Nucleus accumbens (tissue), 56 donors: Measurements from ENCODE around the gene IPPK.
"Not testable (repeated sequence)": the region's sequence is repeated elsewhere in the genome, so short reads cannot be mapped to it uniquely, and the experiment has no call there.

ENCODE experiments used
- DNase-seq, 56 donors: peaks; one replicate each; lab custom pipeline; 2025; lab: John Stamatoyannopoulos, UW

The IPPK gene

GRCh38 chr9:92639791-92640271, 30.1 kb downstream of the IPPK start:
- no peak for DNase-seq

GRCh38 chr9:92639124-92639523, 30.8 kb downstream of the IPPK start:
- no peak for DNase-seq

GRCh38 chr9:92638621-92639101, 31.3 kb downstream of the IPPK start:
- DNase-seq, result no peak

- DNase-seq, result no peak
These were observed 31.9 kb downstream of the IPPK start for GRCh38 chr9:92637886-92638620.

- no peak for DNase-seq
These were observed 32.6 kb downstream of the IPPK start for GRCh38 chr9:92637326-92637725.

- DNase-seq, result no peak
These were observed 33.3 kb downstream of the IPPK start for GRCh38 chr9:92636627-92637026.

GRCh38 chr9:92635760-92636159, 34.2 kb downstream of the IPPK start:
- no peak for DNase-seq

- DNase-seq, result peak in 47 of 56 donors; percentile 10 to 81 (median 44)
These were observed 35.0 kb downstream of the IPPK start for GRCh38 chr9:92634712-92635605.

- DNase-seq, result no peak
These were observed 36.2 kb downstream of the IPPK start for GRCh38 chr9:92633614-92634278.

- DNase-seq, result no peak
These were observed 37.3 kb downstream of the IPPK start for GRCh38 chr9:92632641-92633040.

- no peak for DNase-seq
These were observed 38.2 kb downstream of the IPPK start for GRCh38 chr9:92631452-92632343.

- DNase-seq, result no peak
These were observed 42.3 kb downstream of the IPPK start for GRCh38 chr9:92627651-92628050.

- no peak for DNase-seq
These were observed 43.4 kb downstream of the IPPK start for GRCh38 chr9:92626484-92626883.

- DNase-seq, result not testable (repeated sequence)
These were observed 46.0 kb downstream of the IPPK start for GRCh38 chr9:92623936-92624335.

- no peak for DNase-seq
These were observed 49.1 kb downstream of the IPPK start for GRCh38 chr9:92620845-92621244.

- DNase-seq, result no peak
These were observed 50.2 kb downstream of the IPPK start for GRCh38 chr9:92619601-92620300.

- no peak for DNase-seq
These were observed 51.2 kb downstream of the IPPK start for GRCh38 chr9:92618633-92619225.

- DNase-seq, result no peak
These were observed 51.9 kb downstream of the IPPK start for GRCh38 chr9:92617951-92618510.
